Natural killer cell (primary cell): ENCODE measurements around the gene LGALS9C. TPM values are rescaled to one million over a fixed set of nuclear protein-coding genes. Genes with fewer than 3 reads are reported as not detected.
"Not testable (repeated sequence)": the region's sequence is repeated elsewhere in the genome, so short reads cannot be mapped to it uniquely, and the experiment has no call there.

Source experiments
- ATAC-seq, 3 donors: fragments of 150-1000 bp in 2 of 3; fragments of 200-7000 bp in 1 of 3; cut with Tn5 transposase; 1 replicate in 1 of 3; 2 replicates in 2 of 3; pipeline ENCODE4 v1.10.0; 2021; ENCODE audit warnings: mild to moderate bottlenecking in 2 of 3, moderate library complexity in 2 of 3
- DNase-seq, 2 donors: peaks; one replicate each; pipeline versions ENCODE4 v3.0.0 to v3.0.0-alpha.2; 2013 to 2021; ENCODE audit warnings: mixed read lengths in 1 of 2
- H3K27ac ChIP-seq: one replicate; pipeline ENCODE4 v1.5.1; 2013; ENCODE audit warnings: mild to moderate bottlenecking, low read length
- H3K27me3 ChIP-seq: one replicate; pipeline ENCODE4 v1.6.1; 2013; ENCODE audit warnings: low read length; ENCODE audit not compliant: control insufficient read depth, insufficient read depth
- H3K36me3 ChIP-seq: one replicate; pipeline ENCODE4 v1.6.1; 2013; ENCODE audit warnings: low read length; ENCODE audit not compliant: control insufficient read depth, insufficient read depth
- H3K4me1 ChIP-seq: one replicate; pipeline ENCODE4 v1.6.1; 2013; ENCODE audit warnings: low read length; ENCODE audit not compliant: control insufficient read depth, insufficient read depth
- H3K4me3 ChIP-seq: one replicate; pipeline ENCODE4 v1.5.1; 2013; ENCODE audit warnings: low read length
- H3K9me3 ChIP-seq: one replicate; pipeline ENCODE4 v1.6.1; 2013; ENCODE audit warnings: low read length; ENCODE audit not compliant: control insufficient read depth, insufficient read depth
- H3K27ac Mint-ChIP-seq, 2 donors: one replicate each; pipeline ENCODE4 v1.8.0; 2022; ENCODE audit warnings: mild to moderate bottlenecking in 2 of 2, mixed read lengths in 2 of 2, moderate library complexity in 1 of 2
- H3K27me3 Mint-ChIP-seq, 2 donors: one replicate each; pipeline ENCODE4 v1.8.0; 2022; ENCODE audit warnings: low read depth in 2 of 2, mixed read lengths in 2 of 2
- H3K36me3 Mint-ChIP-seq: one replicate; pipeline ENCODE4 v1.8.0; 2022; ENCODE audit warnings: mixed read lengths
- H3K4me1 Mint-ChIP-seq, 2 donors: one replicate each; pipeline ENCODE4 v1.8.0; 2022; ENCODE audit warnings: mixed read lengths in 2 of 2
- H3K4me3 Mint-ChIP-seq: one replicate; pipeline ENCODE4 v1.8.0; 2022; ENCODE audit warnings: mild to moderate bottlenecking, moderate library complexity, mixed read lengths
- H3K9me3 Mint-ChIP-seq, 2 donors: one replicate each; pipeline ENCODE4 v1.8.0; 2022; ENCODE audit warnings: mixed read lengths in 2 of 2
- WGBS: methylation state at CpG from one replicate; pipeline ENCODE4 v1.1.7; 2013; ENCODE audit warnings: missing lambda C conversion rate; ENCODE audit not compliant: insufficient coverage; 5-methylcytosine and 5-hydroxymethylcytosine counted together
- intact Hi-C: fragments of 100-400 bp; cut with micrococcal nuclease; formaldehyde crosslinking; loops from one replicate; pipeline ENCODE4 v1.14.2; 2022
- total RNA-seq, 4 donors: library from RNA; stranded (reverse); fragments of 120-200 nt in 1 of 4; gene quantifications; one replicate each; pipeline versions ENCODE4 v1.2.3 to v1.2.4, GENCODE V29; 2013 to 2022

Gene LGALS9C
- total RNA-seq, 3 donors from 2014 or later (not counting 1 experiment from before 2014, with no cell fraction given), result 42.1 to 118 (median 56.8) TPM

- WGBS, result 87% methylated on average over 5 of the region's 13 CpGs
- DNase-seq, H3K27me3 ChIP-seq, H3K36me3 Mint-ChIP-seq, H3K27me3 Mint-ChIP-seq, H3K4me3 ChIP-seq, H3K4me1 Mint-ChIP-seq, H3K27ac Mint-ChIP-seq, H3K36me3 ChIP-seq, H3K27ac ChIP-seq, ATAC-seq, H3K9me3 Mint-ChIP-seq, H3K4me1 ChIP-seq, H3K9me3 ChIP-seq, H3K4me3 Mint-ChIP-seq, intact Hi-C loops: not testable (repeated sequence)
These were observed 17.7 kb downstream of the LGALS9C start for GRCh38 chr17:18494250-18494768.

- intact Hi-C loops, H3K4me3 ChIP-seq, H3K9me3 Mint-ChIP-seq, H3K36me3 ChIP-seq, H3K27me3 ChIP-seq, H3K4me3 Mint-ChIP-seq, H3K36me3 Mint-ChIP-seq, H3K4me1 ChIP-seq, H3K4me1 Mint-ChIP-seq, DNase-seq, H3K9me3 ChIP-seq, H3K27ac Mint-ChIP-seq, H3K27ac ChIP-seq, H3K27me3 Mint-ChIP-seq: not testable (repeated sequence)
- ATAC-seq, result peak in 2 of 3 donors; percentile 57 to 60
- 76% methylated on average over 6 of the region's 6 CpGs for WGBS
These were observed 20.5 kb downstream of the LGALS9C start for GRCh38 chr17:18497044-18497443.

- H3K4me1 Mint-ChIP-seq, H3K4me1 ChIP-seq, intact Hi-C loops: not testable (repeated sequence)
These were observed 22.5 kb downstream of the LGALS9C start for GRCh38 chr17:18499100-18499499.

GRCh38 chr17:18499756-18500155, 23.2 kb downstream of the LGALS9C start:
- H3K27ac ChIP-seq, intact Hi-C loops, H3K9me3 Mint-ChIP-seq, H3K4me1 ChIP-seq, ATAC-seq, H3K36me3 Mint-ChIP-seq, H3K27me3 ChIP-seq, H3K4me3 ChIP-seq, DNase-seq, H3K27me3 Mint-ChIP-seq, H3K9me3 ChIP-seq, H3K4me3 Mint-ChIP-seq, H3K36me3 ChIP-seq, H3K27ac Mint-ChIP-seq, H3K4me1 Mint-ChIP-seq: not testable (repeated sequence)
- WGBS, result 88% methylated on average over 13 of the region's 15 CpGs

More at GRCh38 chr17:18499100-18499499, 22.5 kb downstream of the LGALS9C start:
- DNase-seq, H3K27me3 ChIP-seq, H3K36me3 ChIP-seq, H3K27ac ChIP-seq, H3K4me3 ChIP-seq, ATAC-seq, H3K27me3 Mint-ChIP-seq, H3K4me3 Mint-ChIP-seq, H3K9me3 ChIP-seq, H3K9me3 Mint-ChIP-seq, H3K27ac Mint-ChIP-seq, H3K36me3 Mint-ChIP-seq: not testable (repeated sequence)
- 76% methylated on average over 2 of the region's 6 CpGs for WGBS

GRCh38 chr17:18500281-18500680, 23.7 kb downstream of the LGALS9C start:
- H3K4me3 Mint-ChIP-seq, H3K9me3 ChIP-seq, H3K4me1 Mint-ChIP-seq, H3K9me3 Mint-ChIP-seq, H3K27me3 ChIP-seq, ATAC-seq, intact Hi-C loops, H3K27me3 Mint-ChIP-seq, H3K36me3 Mint-ChIP-seq, H3K27ac Mint-ChIP-seq, H3K36me3 ChIP-seq, H3K27ac ChIP-seq, H3K4me3 ChIP-seq, H3K4me1 ChIP-seq, DNase-seq: not testable (repeated sequence)
- WGBS, result 70% methylated on average over 2 of the region's 10 CpGs

GRCh38 chr17:18500816-18501215, 24.2 kb downstream of the LGALS9C start:
- H3K4me3 Mint-ChIP-seq, H3K27ac ChIP-seq, ATAC-seq, H3K36me3 ChIP-seq, H3K4me1 Mint-ChIP-seq, H3K9me3 ChIP-seq, H3K27me3 ChIP-seq, H3K4me1 ChIP-seq, H3K27me3 Mint-ChIP-seq, H3K9me3 Mint-ChIP-seq, H3K4me3 ChIP-seq, H3K36me3 Mint-ChIP-seq, H3K27ac Mint-ChIP-seq, DNase-seq, intact Hi-C loops: not testable (repeated sequence)
- WGBS, result 91% methylated on average over 2 of the region's 18 CpGs

GRCh38 chr17:18503221-18503620, 26.6 kb downstream of the LGALS9C start:
- H3K27me3 ChIP-seq, H3K27ac Mint-ChIP-seq, H3K4me3 Mint-ChIP-seq, H3K36me3 Mint-ChIP-seq, H3K9me3 ChIP-seq, H3K9me3 Mint-ChIP-seq, intact Hi-C loops, H3K4me1 ChIP-seq, H3K36me3 ChIP-seq, ATAC-seq, H3K27me3 Mint-ChIP-seq, DNase-seq, H3K27ac ChIP-seq, H3K4me3 ChIP-seq, H3K4me1 Mint-ChIP-seq: not testable (repeated sequence)
- WGBS, result no CpG with 5 or more reads among the region's 5 CpGs

- H3K27me3 Mint-ChIP-seq, H3K9me3 Mint-ChIP-seq, H3K27ac ChIP-seq, H3K4me3 Mint-ChIP-seq, H3K4me3 ChIP-seq, DNase-seq, H3K9me3 ChIP-seq, H3K36me3 ChIP-seq, H3K4me1 Mint-ChIP-seq, H3K27me3 ChIP-seq, H3K4me1 ChIP-seq, ATAC-seq, H3K36me3 Mint-ChIP-seq, H3K27ac Mint-ChIP-seq, intact Hi-C loops: not testable (repeated sequence)
- 89% methylated on average over 1 of the region's 9 CpGs for WGBS
These were observed 31.1 kb downstream of the LGALS9C start for GRCh38 chr17:18507729-18508128.
